GM21717 (cell line): ENCODE measurements around the gene SCFD2.

ENCODE experiments used
- ATAC-seq: cut with Tn5 transposase; IDR thresholded peaks from one replicate; pipeline ENCODE4 v1.9.1; 2021; ENCODE audit warnings: mild to moderate bottlenecking, moderate library complexity; ENCODE audit not compliant: unreplicated experiment

SCFD2 gene

DNA sequence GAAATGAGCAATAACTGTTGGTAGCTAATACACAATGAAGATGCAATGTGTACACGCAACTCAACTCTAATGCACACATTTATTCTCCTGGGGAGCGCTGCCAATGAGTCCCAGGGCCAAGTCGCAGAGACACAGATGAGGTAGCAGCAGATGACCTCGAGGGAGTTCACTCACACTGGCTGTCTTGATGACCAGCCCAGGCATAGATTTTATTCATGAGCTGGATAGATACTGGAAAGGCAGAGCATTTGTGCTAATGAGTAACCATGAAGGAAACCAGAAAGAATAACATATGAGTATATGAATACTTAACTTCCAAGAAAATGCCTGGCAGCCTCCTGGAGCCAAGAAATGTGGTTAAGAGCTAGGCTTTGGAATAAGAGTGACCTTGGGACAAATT lies 461.4 kb downstream of the SCFD2 start:
- ATAC-seq = no peak

DNA sequence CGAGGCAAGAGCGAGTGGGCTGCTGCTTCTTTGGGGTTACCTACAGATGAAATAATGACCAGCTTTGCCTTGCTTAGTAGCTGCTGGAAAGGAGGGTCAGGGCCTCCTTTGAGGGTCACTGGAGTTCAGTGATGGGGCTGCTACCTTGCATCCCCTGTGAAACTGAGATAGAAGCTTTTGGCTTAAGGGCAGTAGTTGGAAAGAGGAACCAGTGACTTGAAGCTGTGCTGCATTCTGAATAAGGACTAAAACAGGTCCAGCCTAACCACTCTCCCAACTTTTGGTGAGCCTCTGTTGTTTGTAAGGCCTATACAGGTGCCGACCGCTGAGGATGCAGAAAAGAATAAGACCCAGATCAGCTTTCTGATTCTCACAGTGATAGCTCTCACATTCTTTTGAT lies 462.6 kb downstream of the SCFD2 start:
- no peak for ATAC-seq

DNA sequence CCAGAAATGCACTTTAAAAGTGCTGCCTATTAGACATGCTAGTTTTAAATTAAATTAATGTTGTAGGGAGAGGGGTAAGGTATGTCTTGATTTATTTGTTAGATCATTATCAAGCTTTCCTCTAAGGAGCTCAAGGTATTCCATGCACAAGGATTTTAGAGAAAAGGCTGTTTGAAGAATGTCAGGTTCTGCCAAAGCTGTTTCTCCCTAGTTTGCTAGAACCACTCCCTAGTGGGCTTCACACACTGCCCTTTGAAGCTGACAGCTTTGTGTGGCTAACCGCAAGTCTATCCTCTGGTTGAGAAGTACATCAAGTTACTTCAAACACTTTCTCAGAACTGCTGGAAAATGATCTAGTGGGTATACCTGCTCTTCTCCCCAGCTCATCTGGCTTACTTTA lies 471.4 kb downstream of the SCFD2 start:
- ATAC-seq = no peak

DNA sequence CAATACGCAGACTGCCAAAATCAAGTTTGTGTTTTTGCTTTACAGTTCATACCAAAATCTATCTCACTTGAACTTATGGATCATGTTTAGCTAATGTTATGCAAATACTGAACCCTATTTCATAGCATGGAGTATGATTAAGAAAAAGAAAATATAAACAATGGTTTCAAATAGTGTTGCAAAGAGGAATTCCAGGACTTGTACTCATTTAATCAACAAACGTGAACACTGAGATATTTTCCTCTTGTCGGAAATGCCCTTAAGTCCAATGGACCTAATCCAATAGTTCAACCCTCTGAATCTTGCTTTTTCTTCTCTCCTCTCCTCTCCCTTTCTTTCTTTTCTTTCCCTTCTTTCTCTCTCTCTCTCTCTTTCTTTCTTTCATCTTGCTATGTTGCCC lies 473.0 kb downstream of the SCFD2 start:
- ATAC-seq = no peak

DNA sequence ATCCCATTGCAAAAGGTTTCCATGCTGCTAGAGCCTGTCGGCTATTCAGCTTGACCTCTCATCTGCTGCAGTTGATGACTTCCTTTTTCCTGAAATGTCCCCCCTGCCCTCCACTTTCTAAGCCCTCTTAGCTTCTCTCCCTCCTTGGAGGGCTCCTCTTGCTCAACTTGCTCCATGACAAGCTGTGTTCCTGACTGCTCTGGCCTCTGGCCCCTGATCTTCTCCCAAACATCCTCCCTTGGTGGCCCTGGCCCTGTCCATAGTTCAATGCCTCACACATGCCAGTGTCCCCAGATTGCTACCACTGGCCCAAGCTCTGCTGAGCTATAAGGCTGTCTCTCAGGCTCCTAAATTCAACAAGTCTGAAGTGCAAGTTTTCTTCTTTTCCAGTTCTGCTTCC lies 474.1 kb downstream of the SCFD2 start:
- no peak for ATAC-seq

DNA sequence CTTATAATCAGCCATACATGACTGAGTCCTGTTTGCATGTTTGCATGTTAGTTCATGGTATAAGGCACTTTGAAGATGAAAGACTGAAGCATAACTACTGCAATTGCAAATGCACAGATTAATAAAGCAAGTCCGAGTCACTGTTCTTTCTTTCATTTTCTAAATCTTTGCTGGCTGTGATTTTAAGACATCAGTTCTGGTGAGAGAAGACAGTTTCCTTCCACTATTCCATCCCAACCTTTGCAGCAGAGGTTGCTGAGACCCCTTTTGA lies 475.4 kb downstream of the SCFD2 start:
- ATAC-seq = no peak

DNA sequence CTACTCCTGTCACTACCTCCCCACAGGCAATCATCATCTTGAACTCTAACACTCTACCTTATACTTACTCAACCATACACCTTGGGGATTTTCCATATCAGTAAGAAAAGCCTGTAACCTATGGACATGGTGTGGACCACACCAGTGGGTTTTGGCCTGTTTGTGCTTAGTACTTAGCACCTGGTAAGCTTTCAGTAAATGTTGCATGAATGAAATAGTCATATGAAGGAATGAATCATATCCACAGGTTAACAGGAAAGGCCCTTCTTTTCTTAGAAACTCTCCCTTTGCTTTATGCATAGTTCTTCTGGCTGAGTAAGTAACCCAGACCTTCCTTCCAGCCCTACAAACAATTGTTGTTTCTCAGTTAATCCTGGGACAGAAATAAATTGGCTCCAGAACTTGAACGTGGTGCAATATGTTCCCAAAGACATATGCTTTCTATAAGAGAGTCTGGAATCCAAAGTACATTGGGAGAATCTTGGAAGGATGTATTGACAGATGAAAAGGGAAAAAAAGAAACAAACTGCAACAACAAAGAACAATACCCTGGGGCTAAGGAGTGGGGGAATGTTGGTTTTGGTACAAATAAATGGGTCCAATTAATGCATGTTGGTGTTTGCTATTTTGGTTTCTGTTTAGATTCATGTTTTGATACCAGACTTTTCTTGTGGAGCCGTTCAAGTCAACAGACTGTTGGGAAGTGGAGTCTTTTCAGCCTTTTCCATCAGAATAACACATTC lies 475.9 kb downstream of the SCFD2 start:
- ATAC-seq = no peak

DNA sequence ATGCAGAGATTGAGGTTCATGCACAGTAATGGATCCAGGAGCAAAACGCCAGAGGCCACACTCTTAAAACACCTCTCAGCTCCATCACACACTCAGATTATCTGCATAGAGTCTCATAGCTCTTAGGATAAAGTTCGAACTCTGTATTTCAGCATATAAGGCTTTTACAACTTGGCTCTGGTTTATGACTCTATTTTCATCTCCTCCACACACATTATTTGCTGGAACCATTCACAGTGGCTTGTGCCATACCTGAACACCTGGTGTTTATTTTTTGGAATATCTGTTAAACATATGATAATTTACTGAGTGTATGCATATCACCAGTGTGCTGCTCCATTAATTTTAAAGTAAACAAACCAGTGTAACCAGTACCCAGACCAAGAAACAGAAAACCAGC lies 476.5 kb downstream of the SCFD2 start:
- ATAC-seq = no peak

DNA sequence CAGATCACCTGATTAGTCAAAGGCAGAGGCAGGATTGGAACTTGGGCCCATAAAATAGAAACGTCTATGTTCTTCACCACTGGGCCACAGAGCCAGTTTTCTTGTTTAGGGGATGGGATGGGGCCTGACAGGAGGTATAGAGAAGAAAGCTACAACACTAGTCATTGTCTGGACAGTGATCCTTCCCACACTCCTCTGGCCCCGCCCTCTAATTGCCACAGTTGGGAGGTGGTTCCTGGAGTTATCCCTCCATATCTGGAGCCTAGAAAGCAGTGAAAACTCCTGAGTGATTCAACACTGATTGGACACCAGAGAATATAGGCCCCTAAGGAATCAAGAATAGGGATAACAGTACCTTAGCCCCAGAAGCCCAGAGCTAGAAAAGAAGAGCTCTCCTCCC lies 480.9 kb downstream of the SCFD2 start:
- no peak for ATAC-seq

DNA sequence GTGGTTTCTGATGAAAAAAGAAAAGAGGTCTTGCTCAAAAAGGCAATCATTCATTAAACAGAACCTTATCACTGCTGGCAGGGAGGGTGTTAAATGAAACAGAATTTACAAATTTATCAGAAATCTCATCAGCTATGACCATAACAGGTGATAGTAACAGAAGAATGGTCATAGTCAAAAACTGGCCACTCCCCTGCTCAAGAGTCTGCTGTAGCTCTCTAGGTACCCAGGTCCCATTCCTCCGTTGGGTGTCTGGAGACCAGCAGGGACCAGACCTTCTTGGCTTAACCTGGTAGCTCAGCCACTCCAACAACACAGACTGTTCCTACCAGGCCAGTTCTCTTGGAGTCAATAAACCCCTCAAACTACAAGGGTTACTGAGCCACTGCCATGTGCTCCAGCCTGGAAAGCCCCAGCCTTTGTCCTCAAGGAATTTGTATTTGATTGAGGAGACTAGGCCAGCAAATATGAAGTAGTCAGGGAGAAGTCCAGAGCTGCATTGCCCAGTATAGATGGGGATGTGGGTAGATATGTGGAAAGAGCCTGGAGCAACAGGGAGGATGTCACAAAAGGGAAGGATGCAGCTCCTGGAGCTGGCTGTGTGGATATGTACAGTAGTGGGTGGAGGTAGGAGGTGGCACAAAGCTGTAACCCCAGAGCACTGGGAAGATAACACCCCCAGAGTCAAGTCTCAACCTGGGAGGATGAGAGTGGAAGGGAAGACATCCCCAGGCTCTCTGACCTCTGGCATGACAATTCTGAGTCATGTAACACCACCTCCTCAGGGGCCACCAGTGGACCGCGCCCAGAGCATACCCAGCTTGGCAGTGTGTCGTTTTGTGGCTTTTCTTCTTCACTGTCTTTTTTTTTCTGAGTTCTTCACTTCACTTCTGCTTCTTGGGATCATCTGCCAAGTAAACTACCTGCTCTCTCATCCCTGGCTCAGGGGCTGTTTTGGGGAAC lies 481.9 kb downstream of the SCFD2 start:
- no peak for ATAC-seq

DNA sequence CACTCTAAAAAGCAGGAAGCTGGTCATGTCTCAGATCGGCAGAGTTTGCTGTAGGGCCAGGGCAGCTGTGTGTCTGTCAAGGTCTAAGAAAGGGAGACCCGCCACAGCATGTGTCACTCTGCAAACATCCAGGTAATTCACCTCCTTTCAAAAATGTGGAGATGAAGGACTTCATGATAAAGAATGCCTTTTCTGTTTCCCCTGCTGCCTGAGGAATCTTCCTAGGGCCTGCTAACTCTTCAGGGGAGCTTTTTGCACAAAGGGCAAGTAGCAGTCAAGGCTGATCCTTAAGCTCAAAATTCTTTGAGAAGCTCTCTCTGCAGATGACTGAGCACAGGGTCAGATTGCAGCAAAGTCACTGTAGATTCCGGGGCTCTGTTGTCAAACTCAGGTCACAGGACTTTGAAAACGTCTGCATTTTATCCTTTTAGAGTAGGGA lies 482.7 kb downstream of the SCFD2 start:
- ATAC-seq = no peak

DNA sequence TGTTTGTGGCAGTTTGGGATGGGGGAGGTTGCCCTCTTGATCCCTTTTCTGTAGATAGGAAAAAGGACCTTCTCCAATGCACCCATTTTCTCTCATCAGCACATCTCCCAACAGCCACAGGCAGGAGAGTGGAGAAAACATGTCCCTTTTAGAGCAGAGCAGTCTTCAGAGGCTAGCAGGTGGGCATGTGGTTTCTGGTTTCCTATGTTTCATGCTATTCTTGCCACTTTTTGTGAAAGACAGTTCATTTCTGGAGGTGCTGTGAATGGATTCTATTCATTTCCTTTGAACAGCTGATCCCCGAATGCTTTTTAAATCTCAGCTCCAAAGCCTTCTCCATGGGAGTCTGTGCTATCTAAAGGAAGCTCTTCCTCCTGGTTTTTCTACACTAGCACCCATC lies 484.9 kb downstream of the SCFD2 start:
- no peak for ATAC-seq

DNA sequence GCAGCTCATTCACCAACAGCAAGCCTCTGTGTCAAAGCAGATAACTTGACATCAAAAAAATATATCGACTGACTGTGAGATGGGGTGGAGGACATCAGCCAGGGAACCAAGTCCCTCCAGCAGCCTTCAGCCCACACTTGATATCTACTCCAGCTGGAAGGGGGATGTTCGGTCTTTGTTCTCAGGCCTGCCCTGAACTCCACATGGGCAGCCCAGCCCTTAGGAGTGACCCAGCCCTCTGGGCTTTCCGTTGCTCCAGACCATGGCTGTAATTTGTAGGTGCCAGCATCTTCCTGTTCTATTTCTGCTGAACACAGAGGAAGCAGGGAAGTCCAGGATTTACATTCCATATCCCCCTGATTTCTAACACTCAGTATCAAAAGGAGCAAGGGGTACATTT lies 486.4 kb downstream of the SCFD2 start:
- no peak for ATAC-seq

DNA sequence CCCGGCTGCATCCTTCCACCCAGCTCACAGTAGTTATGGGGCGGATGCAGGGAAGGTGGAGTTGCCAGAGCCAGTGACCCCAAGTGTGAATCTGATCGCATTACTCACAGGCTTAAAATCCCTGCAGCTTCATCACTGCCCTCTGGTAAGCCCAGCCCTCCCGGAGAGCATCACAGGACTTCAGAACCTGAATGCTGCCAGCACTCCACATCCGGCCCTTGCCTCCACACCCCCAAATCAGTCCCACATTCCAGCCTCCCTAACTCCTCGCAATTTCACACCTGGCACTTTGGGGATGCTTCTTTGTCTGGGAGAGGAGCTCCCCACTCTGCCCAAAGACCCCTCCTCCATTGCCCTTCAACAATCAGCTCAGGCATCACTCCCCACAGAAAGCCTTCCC lies 488.2 kb downstream of the SCFD2 start:
- ATAC-seq = no peak

DNA sequence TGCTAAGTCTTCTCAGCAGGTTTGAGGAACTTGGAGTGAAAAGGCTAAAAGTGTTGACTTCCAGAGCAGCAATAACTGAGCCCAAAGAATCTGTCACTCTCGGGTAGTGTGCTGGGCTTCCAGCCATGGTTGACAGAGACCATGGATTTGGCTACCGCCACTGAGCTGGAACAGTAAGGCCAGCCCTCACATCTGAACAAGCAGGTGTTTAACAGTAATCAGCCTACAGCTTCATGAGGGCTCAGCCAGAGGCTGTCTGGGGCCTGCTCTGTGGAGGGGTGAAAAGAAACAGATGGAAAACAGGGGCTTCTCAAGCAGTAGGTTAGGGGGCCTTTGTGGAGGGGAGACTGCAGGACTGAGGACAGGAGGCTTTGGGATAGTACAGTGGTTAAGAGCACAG lies 488.8 kb downstream of the SCFD2 start:
- no peak for ATAC-seq

DNA sequence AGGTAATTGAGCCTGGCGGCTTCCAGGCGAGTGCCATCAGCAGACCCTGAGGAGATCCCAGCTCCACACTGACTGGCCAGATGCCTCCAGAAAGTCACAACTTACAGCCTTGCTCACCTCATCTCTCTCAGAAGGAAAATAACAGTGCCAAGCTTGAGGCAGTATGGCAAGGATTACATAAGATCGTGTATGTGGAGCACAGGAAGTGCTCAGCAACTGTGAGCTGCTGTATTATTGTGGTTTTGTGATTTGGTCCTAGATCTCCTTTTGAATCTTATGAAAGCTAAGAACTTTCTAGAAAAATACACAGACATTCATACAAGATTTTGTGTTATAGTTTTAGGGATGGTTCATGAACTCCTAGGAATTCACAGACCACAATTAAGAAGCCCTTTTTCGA lies 489.8 kb downstream of the SCFD2 start:
- ATAC-seq = no peak

DNA sequence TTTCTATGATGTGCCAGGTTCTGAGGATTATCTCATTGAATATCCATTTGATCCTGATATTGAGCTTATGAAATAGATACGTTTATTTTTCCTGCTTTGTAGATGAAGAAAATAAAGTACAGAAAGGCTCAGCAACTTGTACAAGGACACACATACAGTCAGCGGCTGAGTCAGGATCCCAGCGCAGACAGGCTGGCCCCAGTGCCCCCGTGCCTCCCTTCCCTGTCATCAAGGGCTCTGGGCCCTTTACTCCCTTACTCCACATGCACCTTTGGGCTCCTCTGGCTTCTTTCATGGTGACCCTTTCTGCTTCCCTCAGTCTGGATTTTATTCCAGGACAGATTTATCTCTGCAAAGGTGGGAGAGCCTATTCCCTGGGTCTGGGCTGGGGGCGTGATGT lies 490.9 kb downstream of the SCFD2 start:
- ATAC-seq = no peak

DNA sequence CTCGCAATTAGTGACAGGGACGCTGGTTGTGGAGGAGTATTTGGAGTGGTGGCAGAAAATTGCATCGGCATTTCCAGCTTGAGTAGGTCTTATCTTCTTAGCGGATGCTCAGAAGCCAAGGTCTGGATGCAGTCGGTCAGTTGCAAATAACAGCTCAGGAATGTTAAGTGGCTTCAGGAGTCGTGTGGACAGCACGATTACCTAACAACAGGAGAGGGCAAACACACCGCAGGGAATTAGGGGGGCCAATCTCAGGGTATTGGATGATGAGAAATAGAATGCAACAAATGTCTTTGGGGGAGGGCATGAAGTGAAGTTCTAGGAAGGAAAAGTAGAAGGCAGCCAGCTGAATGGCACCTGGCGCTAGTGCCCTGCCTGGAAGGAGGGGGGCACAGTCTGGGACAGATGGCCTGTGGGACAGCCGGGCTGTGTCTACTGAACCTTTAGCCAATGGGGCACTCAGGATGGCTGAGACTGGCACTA lies 492.0 kb downstream of the SCFD2 start:
- ATAC-seq = no peak

DNA sequence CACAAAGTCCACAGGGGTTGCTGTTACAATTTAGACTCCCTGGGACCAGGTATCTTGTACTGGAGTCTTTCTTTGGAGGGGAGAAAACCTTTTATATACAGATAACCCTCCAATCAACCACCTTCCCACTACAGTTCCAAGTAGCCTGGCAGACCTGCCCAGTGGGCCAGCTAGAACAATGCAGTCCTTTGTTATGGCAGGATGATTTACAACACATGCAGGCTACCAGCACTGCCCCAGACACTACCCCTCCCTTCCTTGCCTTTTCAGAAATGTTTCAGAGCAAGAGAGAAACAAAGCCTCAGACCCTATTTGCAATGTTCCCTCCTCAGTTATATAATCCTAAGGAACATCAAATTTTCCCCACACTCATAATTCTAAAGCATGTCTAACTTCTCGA lies 492.7 kb downstream of the SCFD2 start:
- ATAC-seq = no peak

DNA sequence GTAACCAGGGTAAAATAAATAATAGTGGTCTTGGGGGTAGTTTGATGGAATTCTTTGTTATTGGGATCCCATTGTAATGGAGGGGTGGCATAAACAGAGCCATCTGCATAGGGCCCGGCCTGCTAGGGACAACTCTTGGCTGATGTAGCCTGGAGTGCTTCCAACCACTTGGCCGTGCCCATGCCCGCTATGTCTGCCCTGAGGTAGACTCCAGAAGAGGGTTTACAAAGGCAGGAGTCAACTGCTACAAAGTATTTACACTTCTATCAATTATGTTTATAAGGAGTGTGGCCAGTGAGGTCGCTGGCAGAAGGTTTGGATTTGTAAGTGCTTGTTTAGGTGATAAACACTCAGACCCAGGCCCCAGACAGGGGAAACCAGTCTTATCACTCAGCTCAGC lies 495.6 kb downstream of the SCFD2 start:
- no peak for ATAC-seq

DNA sequence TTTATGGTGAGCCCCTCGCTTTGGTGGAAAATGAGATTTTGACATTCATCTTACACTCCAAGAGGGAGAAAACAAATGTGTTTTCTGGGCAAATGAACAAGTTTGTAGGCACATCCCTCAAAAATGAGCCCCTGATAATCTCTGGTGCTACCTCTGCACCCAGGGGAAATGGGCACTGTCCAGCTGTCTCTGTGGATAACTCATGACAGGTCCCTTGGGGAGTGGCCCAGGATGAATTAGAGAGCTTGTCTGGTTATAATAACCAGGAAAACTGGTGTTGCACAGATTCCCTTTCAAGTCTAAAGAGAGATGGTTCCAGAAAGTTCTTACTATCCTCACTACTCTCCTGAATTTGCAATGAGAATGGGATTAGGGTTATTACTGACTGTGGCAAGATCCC lies 496.2 kb downstream of the SCFD2 start:
- no peak for ATAC-seq

DNA sequence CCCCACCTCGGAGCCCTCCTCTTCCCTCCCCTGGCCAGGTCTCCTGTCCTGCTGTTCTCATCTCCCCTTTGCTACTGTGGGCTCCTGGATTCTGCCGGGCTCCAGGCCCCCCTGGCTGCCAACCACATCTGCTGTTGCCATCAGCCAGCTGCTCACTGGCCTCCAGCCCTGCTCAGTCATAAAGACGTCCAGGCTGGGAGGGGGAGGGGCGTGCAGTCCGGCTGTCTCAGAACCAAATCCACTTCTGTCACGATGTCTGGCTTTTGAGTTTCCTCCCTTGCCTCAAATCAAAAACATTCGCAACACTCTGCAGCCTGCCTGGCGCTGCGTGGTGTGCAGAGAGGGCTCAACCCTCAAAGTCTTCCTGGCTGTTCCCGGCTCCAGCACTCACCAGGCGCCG lies 496.7 kb downstream of the SCFD2 start:
- no peak for ATAC-seq
